Superior temporal gyrus (tissue), 1 donor: Measurements from ENCODE around the gene BEST4.
"Not testable (repeated sequence)": the region's sequence is repeated elsewhere in the genome, so short reads cannot be mapped to it uniquely, and the experiment has no call there.

ENCODE experiments used
- DNase-seq: peaks from one replicate; pipeline ENCODE4 v3.0.0-alpha.2; 2016; ENCODE audit errors: extremely low spot score

BEST4 gene

DNA sequence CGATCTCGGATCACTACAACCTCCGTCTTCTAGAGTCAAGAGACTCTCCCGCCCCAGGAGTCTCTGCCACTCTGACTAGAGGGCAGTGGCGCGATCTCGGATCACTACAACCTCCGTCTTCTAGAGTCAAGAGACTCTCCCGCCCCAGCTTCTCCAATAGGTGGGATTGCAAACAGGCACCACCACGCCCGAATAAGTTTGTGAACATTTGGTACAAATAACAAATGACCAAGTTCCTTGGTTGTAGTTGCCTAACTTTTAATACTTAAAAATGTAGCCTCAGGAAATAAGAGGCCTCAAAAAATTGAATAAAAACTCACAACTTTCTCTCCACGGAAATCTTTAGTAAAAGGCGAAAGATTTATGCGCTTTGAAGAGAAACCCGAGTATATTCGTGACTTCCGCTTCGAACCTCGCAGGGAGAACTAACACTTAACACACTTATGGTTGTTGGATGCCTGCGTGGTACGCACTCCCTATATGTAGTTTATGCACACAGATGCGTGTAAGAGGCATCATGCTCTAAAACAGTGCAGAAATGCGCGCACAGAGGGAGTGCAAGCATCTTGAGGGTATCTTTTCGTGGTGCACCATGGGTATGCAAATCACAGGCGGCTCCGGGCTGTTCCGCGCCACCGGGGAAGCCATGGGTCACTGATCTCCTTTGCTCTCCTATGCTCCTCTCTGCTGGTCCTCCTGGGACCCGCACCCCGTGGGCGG, 31.8 kb upstream of the BEST4 start:
- peak; percentile 94 for DNase-seq

DNA sequence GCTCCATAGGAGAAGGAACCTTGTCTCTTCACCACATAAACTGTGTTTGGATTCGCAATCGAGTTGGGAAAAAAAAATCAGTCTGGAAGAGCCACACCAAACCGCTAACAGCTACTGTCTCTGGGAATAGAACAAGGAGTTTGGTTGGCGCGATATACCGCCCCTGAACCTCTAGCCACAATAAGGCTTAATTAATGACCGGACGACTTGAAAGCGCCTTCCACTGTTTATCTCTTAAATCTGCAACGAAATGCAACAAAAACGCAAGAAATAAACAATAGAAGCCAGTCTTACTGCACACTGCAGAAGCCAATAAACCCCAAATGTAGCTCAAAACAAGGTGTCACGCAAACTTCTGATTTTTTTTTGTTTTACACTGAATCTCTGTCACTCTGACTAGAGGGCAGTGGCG, 31.2 kb upstream of the BEST4 start:
- DNase-seq = peak; percentile 66

DNA sequence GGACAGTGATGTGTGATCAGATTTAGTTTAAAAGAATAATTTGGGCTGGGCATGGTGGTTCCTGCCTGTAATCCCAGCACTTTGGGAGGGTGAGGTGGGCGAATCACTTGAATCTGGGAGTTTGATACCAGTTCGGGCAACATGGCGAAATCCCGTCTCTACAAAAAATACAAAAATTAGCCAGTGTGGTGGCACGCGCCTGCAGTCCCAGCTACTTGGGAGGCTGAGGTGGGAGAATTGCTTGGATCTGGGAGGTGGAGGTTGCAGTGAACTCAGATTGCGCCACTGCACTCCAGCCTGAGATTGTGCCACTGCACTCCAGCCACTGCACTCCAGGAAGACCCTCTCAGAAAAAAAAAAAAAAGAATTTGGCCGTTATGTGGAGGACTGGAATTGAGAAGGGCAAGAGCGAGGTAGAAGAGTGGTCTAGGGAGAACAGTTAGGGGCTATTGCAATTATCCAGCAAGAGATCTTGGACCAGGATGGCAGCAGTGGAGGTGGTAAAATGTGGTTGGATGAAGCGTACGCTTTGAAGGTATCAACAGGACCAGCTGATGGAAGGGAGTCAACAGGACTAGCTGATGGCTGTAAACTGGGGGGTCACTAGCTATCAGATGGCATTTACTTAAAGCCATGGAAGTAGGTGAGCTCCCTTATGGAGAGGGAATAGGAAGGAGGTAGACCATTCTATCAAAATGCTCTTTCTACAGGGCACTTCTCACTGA, 30.0 kb upstream of the BEST4 start:
- DNase-seq = no peak

DNA sequence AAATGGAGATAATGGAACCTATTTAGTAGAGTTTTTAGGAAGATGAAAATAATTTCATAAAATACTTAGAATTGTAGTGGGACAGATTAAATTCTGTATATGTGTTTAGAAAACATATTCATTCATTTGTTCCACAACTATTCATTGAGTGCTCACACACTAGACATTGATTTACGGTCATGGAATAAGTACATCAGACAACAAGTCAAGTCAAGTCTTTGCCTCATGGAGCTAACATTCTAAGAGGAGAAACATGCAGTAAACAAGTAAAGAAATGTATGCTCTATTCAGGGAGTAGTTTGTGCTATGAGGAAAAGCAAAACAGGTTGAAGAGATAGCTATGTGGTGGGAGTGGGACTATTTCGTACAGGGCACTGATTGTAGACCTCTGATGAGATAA, 29.3 kb upstream of the BEST4 start:
- no peak for DNase-seq

DNA sequence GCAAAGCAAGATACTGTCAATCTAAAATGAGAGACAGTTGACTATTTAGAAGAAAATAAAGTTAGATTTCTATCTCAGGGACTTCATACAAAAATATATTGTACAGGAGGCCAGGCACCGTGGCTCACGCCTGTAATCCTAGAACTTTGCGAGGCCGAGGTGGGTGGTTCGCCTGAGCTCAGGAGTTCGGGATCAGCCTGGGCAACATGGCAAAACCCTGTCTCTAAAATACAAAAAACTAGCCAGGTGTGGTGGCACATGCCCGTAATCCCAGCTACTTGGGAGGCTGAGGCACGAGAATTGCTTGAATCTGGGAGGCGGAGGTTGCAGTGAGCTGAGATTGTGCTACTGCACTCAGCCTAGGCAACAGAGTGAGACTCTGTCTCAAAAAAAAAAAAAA, 28.0 kb upstream of the BEST4 start:
- DNase-seq = not testable (repeated sequence)

DNA sequence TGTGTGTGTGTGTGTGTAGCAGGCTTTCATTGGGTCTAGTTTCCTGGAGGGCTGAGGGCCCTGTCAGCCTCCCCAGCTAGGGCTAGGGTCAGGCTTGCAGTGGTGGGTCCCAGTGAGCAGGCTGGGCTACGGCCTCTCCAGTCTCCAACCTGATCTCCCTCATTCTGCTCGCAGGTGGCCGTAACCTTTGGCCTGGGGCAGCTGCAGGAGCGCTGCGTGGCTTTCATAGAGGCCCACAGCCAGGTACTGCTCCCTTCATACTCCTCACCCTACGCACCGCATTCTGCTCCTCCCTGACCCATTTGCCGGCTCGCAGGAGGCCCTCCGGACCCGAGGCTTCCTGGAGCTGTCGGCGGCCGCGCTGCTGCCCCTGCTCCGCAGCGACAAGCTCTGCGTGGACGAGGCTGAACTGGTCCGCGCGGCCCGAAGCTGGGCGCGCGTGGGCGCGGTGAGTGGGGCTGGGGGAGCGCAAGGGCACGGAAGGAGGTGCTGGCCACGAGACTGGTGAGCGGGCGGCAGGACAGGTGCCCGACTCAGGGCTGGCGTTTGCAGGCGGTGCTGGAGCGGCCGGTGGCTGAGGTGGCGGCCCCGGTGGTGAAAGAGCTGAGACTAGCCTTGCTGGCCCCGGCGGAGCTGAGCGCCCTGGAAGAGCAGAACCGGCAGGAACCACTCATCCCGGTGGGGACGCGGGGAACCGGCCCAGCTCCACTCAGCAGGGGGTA, 25.0 kb upstream of the BEST4 start:
- no peak for DNase-seq

DNA sequence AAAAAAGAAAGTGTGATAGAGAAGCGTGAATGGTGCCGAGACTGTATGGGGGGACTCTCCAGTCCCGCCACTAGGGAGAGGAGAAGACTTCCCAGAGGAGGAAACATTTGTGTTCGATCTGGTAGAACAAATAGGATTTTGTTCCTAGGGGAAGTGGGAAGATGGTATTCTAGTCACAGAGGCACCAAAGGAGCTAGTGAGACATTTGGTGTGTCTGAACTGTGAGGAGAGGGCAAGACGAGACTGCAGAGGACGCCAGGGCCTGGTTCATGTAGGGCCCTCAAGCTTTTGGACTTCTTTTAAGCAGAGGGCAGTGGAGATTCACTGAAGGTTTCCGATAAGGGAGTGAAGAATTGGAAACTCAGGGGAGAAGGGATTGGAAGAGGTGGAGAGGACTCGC, 23.3 kb upstream of the BEST4 start:
- no peak for DNase-seq

DNA sequence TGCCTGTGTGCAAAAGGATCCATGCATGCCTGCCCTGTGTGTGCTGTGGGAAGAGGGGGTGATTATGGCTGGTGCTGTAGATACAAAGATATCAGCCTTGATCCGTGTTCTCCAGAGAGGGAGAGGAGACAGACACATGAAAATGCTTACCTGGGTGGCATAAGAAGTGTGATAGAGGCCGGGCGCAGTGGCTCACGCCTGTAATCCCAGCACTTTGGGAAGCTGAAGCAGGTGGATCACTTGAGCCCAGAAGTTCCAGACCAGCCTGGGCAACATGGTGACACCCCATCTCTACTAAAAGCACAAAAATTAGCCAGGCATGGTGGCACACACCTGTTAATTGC, 22.8 kb upstream of the BEST4 start:
- not testable (repeated sequence) for DNase-seq

DNA sequence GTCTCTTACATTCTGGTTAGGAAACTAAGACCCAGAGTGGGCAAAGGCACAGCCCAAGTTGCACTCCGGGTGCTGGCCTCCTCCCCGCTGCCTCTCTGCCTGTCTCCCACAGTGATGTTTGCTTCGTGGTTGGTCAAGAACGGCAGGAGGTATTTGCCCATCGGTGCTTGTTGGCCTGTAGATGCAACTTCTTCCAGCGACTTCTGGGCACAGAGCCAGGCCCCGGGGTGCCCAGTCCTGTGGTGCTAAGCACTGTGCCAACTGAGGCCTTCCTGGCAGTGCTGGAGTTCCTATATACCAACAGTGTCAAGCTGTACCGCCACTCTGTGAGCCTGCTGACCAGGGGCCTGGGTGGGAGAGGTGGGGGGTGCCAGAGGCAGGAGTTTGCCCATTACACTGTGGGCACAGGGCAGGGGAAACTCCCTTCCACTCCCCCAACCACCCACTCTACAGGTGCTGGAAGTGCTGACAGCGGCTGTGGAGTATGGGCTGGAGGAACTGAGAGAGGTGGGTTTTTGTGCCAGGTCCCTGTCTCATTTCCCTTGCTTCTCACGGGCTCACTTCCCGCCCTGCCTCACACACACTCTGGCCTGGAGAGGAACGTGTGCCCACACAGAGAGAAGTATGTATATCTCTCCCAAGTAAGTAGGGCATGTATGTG, 22.3 kb upstream of the BEST4 start:
- DNase-seq = no peak

DNA sequence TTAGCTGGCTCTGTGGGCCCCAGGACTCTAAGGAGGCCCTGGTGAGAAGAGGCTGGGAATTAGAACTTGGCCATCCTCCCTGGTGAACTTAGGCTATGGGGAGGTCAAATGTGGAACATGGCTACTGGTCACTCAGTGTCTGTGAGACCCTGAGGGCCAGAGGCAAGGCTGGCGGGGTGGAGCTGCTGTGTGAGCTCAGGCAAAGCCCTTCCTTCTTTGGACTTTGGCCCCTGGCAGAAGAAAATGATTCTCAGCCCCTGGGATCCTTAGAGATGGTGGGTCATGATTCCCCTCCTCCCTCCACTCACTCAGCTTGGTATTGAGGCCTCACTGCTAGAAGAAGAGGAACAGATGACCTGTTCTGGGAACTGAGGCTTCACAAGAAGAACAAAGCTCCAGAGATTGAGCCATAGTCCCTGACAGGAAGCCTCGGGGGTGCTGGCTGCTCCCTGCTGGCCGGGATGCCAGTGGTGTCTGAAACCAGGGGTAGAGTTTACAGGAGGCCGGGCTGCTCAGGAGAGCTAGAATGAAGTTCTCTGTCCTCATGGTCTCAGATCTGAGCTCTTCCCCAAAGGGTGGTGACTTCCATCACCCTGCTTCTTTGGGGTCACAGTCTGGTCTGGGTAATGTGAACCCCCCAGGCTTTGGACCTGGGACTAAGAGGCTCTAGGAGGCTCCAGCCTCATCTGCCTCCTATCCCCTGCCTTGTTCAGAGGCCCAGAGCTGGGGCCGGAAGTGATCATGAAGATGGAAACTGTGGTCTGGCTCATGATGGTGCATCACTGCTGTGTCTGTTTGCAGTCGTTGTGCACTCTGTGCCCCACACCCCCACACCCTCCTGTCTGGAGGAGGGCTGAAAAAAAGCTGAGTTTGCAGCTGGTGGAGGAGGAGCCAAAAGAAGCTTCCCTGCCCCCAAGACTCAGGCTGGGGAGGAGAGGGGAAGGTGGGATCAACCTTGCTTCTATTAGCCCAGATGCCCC, 21.3 kb upstream of the BEST4 start:
- no peak for DNase-seq

DNA sequence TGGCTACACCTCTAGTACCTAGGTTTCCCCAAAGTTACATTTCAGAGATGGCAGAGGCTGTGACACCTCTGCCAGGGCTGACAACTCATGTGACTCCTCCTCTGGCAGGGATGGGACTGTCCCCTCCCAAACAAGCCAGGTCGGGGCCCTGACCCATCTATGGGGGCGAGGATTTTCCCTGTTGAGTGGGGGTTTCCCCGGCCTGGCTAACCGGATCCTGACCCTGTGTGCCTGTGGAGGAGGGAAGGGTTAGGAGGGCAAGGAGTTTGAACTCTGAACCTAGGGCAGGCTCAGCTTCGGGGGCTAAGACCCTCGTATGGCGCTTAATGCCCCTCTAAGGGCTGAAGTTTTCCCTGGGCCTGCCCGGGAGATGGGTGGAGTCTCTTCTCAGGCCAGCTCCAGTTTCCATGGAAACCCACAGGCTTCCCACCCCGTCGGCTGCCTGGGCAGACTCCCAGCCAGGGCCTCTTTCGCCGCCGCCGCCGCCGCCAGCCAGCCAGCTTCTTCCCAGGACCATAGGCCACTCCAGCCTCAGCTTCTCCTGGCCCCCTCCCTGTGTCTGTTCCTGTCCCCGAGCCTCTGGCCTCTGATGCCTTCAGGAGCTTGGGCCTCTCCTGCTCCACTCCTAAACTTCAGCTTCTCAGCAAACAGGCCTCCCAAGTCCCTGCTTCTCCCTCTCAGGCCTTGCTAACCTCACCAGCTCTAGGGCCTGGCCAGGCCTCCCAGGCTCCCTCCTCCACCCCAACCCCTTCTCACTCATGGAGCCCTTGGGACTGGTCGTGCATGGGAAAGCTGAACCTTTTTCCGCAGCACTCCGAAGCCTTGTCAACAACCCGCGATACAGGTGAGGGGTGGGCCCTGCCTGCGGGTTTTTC, 20.3 kb upstream of the BEST4 start, which contains the start of gene BTBD19:
Gene BTBD19, plus strand, starts transcription at position 461 of the 875 bp plus-strand sequence. Its CDS starts 298 bp downstream, at position 759.
- peak; percentile 74 for DNase-seq

DNA sequence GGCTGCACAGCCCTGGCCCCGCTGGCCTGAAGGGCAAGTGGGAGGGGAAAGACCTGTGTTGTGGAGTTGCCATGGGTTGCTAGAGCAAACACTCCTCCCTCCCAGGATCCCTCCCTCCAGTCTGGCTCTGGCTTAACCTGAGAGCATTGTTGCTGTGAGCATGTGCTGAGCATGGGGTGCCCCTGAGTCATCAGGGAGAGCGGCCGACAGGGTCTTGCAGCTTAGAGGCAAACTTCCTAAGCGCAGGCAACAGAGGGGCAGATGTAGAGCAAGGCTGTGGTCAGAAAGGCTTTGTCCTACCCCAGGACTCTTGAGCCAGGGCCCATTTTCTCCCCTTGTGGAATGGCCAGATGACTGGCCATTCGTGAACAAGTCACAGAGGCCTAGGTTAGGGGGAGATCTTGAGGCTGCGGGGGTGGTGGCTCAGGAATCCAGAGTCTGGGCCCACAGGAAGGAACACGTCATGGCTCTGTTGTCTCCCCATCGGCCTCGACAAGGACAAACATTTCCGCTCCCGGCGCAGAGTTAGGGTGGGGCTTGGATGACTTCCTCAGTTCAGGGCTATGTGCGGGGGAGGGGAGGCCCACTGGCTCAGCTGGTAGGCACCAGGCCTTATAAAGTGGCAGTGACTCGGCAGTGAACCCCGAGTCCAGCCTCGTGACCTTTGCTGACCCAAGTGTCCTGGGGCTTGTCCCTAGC, 19.5 kb upstream of the BEST4 start:
- DNase-seq = peak; percentile 45

DNA sequence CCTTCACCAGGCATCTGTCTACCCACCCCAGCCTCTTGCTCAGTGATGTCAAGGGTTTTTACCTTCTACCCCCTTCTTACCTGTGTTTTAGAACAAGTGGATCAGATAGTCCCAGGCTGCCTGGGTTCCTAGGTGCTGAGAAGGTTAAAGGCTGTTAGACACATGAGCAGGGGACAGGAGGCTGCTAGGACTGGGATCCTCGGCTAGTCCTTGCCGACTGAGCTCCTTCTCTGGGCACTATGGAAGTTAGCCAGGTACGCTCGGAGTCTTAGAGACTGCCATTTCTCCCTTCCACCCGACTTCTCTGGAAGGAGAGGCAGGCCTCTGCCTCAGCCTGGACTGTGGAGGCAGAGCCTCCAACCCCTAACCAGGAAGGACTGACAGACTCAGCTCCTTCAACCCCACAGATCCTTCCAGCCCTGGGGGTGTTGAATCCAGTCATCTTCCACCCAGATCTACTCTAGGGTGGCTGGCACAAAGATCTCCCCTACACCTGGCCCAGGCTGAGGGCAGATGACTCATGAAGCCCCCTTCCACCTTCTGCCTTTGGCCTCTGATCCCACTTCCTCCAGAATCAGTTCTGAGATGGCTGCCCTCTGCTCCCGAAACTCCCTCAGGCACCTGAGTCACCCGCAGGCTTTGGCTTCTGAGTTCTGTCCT, 18.9 kb upstream of the BEST4 start, which contains the start of gene DYNLT4:
Gene DYNLT4, minus strand, starts transcription at position 648 of the 660 bp plus-strand sequence. CDS start 683 bp downstream, outside the sequence.
- no peak for DNase-seq

DNA sequence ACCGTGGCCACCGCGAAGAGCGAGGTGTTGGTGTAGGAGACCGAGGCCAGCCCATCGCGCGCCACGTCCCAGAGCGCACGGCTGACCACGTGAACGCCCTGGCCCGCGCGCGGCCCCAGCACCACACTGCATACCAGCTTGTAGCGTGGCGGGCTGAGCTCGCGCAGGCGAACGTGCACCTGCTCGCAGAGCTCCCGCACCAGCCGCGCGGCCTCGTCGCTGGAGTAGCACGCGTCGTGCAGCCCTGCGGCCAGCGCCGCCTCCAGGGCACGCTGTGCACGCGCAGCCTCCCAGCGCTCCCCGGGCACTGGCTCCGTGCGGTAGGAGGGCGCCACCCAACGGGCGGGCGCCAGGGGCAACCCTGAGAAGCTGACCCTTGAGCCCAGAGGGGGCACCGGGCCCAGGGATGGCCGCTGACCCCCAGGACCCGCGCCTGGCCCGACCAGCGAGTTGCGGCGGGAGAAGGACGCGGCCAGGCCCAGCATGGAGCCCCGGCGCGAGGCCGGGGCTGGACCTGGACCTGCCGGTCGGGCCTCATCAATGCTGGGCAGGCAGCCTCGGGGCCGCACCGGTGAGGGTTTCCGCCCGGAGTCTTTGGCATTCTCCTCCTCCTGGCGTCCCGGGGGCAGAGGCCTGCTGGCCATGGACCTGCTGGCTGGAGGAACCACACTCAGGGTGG, 18.2 kb upstream of the BEST4 start:
- no peak for DNase-seq

DNA sequence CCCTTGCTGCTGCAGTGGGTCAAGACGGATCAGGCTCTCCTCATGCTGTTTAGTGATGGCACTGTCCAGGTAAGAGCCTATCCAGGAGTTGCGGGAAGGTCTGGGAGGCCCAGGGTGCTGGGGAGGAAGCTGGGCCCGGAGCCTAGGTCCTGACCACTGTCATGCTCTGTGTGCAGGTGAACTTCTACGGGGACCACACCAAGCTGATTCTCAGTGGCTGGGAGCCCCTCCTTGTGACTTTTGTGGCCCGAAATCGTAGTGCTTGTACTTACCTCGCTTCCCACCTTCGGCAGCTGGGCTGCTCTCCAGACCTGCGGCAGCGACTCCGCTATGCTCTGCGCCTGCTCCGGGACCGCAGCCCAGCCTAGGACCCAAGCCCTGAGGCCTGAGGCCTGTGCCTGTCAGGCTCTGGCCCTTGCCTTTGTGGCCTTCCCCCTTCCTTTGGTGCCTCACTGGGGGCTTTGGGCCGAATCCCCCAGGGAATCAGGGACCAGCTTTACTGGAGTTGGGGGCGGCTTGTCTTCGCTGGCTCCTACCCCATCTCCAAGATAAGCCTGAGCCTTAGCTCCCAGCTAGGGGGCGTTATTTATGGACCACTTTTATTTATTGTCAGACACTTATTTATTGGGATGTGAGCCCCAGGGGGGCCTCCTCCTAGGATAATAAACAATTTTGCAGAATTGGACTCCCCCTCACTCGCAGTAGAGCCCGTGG, 17.5 kb upstream of the BEST4 start:
- no peak for DNase-seq

DNA sequence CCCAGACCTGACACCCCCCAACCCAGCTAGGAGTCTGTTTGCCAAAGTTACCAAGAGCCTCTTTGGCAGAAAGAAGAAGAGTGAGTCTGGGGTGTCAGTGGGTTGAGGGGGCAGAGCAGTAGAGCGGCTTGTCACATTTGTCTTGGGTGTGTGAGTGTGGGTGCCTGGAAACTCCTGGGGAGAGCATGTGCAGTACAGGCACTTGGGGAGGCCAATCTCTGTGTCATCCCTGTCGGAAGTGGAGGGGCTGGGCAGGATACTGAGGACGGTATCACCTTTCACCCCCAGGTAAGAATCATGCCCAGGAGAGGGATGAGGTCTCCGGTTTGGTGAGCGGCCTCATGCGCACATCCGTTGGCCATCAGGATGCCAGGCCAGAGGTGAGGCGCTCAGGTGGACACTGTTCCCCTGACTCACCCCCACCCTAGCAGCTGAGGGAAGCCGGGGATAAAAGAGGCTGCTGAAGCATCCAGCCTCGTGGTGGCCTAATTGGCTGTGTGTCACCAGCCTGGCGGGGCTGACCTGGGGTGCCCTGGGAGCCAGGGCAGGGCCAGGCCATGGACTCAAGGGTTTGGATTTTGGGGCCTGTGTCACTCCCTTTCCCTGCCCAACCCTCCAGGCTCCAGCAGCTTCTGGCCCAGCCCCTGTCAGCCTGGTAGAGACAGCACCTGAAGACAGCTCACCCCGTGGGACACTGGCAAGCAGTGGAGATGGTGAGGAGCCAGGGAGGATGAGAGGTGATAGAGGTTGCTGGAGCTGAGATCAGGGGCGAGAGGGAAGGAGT, 15.5 kb upstream of the BEST4 start:
- DNase-seq = no peak

DNA sequence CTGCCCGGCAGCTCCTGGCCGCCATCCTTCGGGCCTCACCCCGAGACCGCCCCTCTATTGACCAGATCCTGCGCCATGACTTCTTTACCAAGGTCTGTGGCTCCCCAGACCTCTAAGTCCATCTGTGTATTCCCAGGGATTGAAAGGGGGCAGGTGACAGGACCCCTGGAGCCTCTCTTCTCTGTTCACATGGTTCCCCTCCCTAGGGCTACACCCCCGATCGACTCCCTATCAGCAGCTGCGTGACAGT, 15.0 kb upstream of the BEST4 start:
- no peak for DNase-seq
